Stimulated activated naive CD4-positive, alpha-beta T cell (primary cell): ENCODE measurements around the gene LZTFL1.

Experiments used
- DNase-seq, 6 experiments: peaks; one replicate each; lab custom pipeline; 2025; lab: John Stamatoyannopoulos, UW

Gene LZTFL1

GRCh38 chr3:45786801-45787495 lies 55.0 kb downstream of the LZTFL1 start:
- no peak for DNase-seq

GRCh38 chr3:45785605-45786150 lies 56.2 kb downstream of the LZTFL1 start:
- no peak for DNase-seq

DNA sequence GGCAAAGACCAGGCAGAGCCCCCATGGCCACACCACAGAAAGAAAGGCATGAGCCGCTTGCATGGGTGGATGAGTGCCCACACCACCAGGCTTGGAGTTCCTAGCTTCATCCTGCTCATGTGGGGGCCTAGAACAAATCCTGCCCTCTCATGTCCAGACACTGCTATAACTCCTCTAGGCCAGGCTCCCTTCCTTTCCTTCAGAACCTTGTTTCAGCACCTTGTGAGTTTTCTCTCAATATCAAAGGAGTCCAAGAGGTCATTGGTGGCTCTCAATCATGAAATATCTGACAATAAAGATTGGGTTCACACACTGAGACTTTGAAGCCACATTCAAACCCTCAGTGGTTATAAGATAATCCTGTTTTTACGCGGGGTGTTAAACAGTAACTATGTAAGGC lies 58.3 kb downstream of the LZTFL1 start:
- DNase-seq = no peak

GRCh38 chr3:45782381-45782780 lies 59.5 kb downstream of the LZTFL1 start:
- no peak for DNase-seq

DNA sequence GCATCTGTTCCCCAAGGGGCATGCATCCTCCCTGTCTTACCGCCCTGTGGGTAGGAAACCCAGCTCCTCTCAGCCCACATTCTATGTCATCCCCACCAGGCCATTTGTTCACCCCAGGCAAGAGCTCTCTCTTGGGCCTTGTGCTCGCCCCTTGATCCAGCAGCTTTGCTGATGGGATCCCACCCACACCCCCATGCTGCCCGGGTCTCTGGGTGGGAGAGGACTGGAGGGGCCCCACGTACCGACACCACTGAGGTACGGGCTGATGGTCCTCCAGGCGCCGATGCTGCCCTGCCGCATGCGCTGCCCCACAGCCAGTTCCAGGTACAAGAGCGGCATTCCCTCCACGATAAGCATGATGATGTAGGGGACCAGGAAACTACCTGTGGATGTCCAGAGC lies 60.1 kb downstream of the LZTFL1 start:
- DNase-seq = no peak

- no peak for DNase-seq
Measured at GRCh38 chr3:45781271-45781670, 60.6 kb downstream of the LZTFL1 start.

DNA sequence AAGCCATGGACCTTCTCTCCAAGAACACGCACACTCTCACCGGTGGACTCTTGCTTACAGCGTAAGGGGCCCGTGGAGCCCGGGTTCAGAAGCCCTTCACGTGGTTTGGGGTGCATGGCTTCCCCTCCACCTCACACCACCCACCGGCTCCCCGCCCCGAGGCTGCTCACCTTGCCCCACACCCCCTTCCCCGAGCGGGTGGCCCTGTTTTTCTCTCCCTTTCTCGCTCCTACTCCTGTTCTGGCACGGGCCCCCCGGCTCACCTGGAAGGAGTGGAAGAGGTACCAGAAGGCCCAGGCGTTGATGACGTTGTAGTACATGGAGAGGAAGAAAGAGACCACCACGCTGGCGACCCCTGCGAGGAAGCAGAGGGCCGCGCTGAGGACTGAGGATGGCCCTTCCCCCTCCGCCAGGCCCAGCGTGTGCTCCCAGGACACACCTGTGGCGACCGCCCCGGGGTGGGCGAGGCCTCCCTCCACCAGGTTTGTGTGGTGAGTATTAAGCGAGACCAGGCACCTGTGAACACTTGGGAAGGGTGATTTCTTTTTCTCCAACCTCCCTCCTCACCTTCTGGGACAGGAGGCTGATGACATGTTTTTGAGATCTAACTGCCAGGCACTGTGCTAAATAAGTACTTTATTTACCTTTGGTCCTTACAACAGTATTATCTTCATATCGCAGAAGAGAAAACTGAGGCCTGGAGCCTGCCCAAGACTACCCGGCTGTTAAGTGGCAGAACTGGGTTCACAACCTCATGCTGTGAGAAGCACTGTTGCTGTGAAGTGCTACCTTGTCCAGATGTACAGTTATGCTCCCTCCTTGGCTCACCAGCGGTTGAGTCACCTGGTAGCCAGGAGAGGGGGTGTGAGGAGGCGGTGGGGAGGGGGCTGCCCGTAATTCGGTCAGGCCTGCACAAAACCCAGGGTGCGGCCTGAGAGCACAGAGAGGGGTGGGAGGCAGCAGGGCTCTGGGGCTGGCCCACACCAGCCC lies 61.9 kb downstream of the LZTFL1 start:
- DNase-seq = no peak

- DNase-seq = no peak
Measured at GRCh38 chr3:45778761-45779201, 63.1 kb downstream of the LZTFL1 start.

DNA sequence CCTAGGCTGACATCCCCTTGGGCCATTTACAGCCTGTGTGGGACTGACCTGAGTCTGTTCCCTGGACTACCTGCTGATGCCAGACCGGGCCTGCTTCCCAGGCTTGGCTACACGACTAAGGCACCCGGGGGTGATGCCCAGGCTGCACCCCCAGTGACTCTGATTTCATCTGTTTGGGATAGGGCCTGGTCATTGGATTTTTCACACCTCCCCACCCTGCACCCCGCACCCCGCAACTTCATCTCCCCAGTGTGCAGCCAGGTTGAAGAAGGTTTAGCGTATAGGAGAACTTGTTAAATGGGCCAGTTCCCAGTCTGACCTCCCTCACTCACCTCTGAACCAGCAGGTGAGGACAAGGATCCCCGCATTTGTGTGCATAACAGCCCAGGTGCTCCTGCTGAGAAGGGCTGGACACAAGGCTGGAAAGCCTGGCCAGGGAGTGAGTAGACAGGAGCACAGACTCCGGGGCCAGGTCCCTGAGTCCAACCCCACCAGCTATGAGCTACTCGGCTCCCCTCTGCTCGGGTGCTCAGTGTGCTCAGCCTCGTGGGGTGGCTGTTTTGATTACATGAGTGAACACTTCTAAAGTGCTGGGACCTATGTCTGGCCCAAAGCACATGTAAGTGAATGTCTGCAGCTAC lies 64.1 kb downstream of the LZTFL1 start:
- DNase-seq = no peak

GRCh38 chr3:45777111-45777745 lies 64.7 kb downstream of the LZTFL1 start:
- no peak for DNase-seq

DNA sequence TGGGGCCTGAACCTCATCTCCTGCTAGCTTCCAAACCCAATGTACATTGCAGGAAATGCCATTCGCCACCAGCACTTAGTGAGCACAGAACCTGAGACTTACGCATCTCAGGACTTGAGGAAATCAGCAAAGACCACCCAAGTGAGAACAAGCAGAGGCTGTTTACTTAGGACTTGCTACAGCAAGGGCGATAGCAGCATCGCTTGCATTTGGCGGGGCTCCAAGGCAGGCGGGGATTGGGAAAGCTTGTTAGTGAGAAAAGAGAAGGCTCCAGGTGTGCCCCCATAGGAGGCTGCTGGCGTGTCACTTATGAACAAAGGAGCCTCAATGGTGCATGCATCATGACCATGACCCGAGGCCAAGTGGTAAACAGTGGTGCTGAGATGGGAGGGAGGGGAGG lies 65.3 kb downstream of the LZTFL1 start:
- DNase-seq = no peak

- DNase-seq = no peak
Measured at GRCh38 chr3:45776301-45776595, 65.7 kb downstream of the LZTFL1 start.

DNA sequence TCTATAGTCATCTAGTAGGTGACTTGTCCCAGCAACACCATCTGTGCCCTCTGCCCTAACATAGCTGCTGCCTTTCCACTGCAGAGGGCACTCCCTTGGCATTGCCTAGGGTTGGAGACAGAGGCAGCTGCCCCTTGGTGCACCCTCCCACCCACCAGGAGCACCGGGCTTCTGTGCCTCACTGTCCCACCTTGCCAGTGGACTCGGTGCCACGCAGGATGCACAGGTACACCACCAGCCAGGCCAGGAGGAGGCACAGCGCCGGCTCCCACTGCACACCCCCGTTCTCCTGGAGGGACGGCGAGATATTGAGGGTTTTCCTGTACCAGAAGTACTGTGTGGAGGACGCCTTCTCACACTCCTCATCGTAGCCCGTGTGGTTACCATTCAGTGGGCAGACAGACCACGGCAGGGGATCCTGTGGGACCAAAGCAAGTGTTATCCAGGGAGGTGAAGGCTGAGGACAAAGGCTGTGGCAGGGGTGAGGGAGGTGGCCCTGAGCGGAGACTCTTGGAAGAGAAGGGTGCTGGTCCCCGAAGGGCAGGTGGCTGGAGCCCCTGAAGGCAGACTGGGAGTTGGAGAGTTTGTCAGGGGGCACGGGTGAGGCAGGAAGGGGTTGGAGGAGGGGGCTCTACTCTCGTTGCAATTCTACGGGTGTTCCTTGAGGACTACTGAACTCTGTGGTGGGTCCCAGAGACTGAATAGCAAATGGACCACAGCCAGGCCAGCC lies 66.2 kb downstream of the LZTFL1 start:
- DNase-seq = no peak

GRCh38 chr3:45774581-45775521 lies 67.1 kb downstream of the LZTFL1 start:
- no peak for DNase-seq

DNA sequence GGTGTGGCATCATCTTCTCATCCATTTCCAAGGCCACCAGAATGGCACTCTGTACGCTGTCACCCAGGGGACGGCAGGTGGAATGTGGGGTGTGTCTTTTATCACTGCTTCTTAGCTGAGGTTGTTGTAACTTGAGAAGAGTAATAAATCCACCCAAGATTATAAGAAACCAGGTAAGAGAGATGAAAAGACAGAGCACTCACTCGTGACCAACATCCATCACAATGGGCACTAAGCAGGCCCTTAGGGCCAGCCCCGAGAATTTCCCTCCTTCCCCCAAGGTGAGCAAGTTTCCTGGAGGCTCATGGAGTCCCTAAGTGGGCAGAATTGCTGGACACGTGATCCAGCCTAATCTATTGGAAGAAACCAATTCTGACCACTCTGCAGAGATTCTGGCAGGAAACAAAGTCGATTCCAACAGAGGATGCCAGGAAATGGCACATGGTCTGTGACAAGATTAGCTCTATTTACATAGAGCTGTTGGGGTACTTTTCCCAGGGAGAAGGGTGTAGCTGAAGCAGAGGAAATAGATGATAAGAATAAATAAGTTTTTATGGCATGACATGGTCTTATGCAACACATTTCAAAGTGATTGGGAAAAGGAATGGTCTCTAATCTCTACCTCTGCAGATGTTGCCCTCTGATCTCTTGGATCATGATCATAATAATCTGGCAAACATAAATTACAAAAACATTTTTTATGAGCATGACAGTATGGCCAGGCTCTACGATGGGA lies 68.0 kb downstream of the LZTFL1 start:
- no peak for DNase-seq
